ENCODE results near the gene UTP11.

UTP11 gene

DNA sequence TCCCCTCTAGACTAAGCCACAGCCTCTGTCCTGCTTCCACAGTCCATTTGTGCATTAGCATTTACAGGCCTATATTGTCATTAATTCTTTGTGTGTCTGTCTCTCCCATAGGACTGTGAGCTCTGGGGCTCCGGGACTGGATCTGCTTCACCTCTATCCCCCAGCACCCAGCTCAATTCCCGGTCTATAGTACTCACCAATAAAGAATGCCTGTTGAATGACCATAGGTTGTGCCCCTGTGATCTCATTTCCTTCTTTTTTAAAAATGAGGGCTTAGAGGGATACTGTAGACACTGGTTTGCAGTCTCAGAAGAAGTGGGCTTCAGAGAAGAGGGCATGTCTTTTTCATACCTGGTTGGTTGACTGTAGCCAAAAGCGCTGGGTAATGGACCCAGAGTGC is 42.9 kb downstream of the UTP11 start:
- H3K4me3 ChIP-seq (ENCODE audit: low read depth in 1 of 2, low read length in 2 of 2), result no peak overlapping the region
- H3K9me3 ChIP-seq (ENCODE audit: low read length), result no peaks in the 10 kb centered on the region
- H3K36me3 ChIP-seq (ENCODE audit: insufficient read depth, low read length), result no peaks in the 10 kb centered on the region
- H3K9ac ChIP-seq (ENCODE audit: low read length), result no peak overlapping the region
- no peak overlapping the region for H3K27ac ChIP-seq (ENCODE audit: low read depth, low read length)
- H3K4me1 ChIP-seq (ENCODE audit: insufficient read depth, low read length), result no peaks in the 10 kb centered on the region
- H3K27me3 ChIP-seq (ENCODE audit: control insufficient read depth in 1 of 2, insufficient read depth in 2 of 2, low read length in 2 of 2), result peaks cover 0 to 4% of the 10 kb centered on the region in 2 donors

GRCh38 chr1:38055965-38056364 is 43.4 kb downstream of the UTP11 start:
- no peak overlapping the region for H3K4me3 ChIP-seq (ENCODE audit: low read depth in 1 of 2, low read length in 2 of 2)
- no peak overlapping the region for H3K27ac ChIP-seq (ENCODE audit: low read depth, low read length)
- H3K9me3 ChIP-seq (ENCODE audit: low read length), result no peaks in the 10 kb centered on the region
- no peak overlapping the region for H3K9ac ChIP-seq (ENCODE audit: low read length)
- no peaks in the 10 kb centered on the region for H3K4me1 ChIP-seq (ENCODE audit: insufficient read depth, low read length)
- H3K27me3 ChIP-seq (ENCODE audit: control insufficient read depth in 1 of 2, insufficient read depth in 2 of 2, low read length in 2 of 2), result peaks cover 0 to 4% of the 10 kb centered on the region in 2 donors
- H3K36me3 ChIP-seq (ENCODE audit: insufficient read depth, low read length), result no peaks in the 10 kb centered on the region

DNA sequence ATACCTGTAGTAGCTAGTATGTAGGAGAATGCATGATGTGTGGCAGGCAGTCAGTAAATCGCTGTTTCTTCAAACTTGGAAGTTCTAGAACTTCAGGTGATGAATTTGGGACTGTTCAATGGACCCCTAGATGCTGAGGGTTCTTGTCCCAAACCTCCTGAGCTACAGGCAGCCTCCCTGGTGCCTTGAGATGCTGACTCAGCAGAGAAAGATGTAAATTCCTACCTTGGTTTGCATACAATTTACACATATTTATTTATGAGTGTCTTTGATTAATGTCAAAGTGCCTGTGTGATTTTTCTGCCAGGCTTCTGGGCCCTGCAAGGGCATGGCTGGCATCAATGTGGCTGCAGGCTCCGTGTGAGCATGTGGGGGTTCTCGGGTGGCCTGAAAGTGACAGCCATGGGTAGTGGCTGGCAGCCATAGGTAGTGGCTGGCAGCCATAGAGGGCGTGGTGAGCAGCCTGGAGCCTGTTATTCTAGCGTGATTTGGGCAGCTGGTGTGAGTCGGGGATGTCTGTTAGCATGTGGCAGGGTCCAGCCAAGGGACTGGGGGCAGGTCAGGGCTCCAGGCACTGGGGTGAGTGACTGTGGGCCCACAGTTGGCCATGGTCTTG is 47.2 kb downstream of the UTP11 start:
- Histone ChIP-seq H3K9me3 (ENCODE audit: low read length) (no peaks in the 10 kb centered on the region), H3K27ac (ENCODE audit: low read depth, low read length) (no peak overlapping the region), H3K4me1 (ENCODE audit: insufficient read depth, low read length) (no peaks in the 10 kb centered on the region), H3K9ac (ENCODE audit: low read length) (no peak overlapping the region), H3K4me3 (ENCODE audit: low read depth in 1 of 2, low read length in 2 of 2) (no peak overlapping the region), H3K27me3 (ENCODE audit: control insufficient read depth in 1 of 2, insufficient read depth in 2 of 2, low read length in 2 of 2) (no peaks in the 10 kb centered on the region), H3K36me3 (ENCODE audit: insufficient read depth, low read length) (no peaks in the 10 kb centered on the region)

DNA sequence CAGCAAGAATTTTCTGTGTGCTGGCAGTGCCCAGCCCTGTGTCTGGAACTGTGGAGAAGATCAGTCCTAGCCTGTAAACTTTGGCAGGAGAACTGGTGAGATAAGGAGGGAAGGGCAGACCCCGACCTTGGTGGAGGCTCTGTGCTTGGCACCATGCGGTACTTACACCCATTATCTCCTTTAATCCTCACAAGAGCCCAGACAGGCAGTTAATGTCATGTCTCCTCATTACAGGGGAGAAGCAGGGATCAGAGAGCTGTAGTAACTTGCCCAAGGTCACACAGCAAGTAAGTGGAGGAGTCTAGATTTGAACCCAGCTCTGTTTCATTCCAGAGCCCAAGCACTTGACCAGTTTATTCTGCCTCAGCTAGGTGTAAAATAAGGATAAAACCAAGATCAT is 48.0 kb downstream of the UTP11 start:
- H3K9ac ChIP-seq (ENCODE audit: low read length), result no peak overlapping the region
- H3K27me3 ChIP-seq (ENCODE audit: control insufficient read depth in 1 of 2, insufficient read depth in 2 of 2, low read length in 2 of 2), result no peaks in the 10 kb centered on the region
- H3K9me3 ChIP-seq (ENCODE audit: low read length), result no peaks in the 10 kb centered on the region
- H3K4me3 ChIP-seq (ENCODE audit: low read depth in 1 of 2, low read length in 2 of 2), result no peak overlapping the region
- no peak overlapping the region for H3K27ac ChIP-seq (ENCODE audit: low read depth, low read length)
- H3K36me3 ChIP-seq (ENCODE audit: insufficient read depth, low read length), result no peaks in the 10 kb centered on the region
- H3K4me1 ChIP-seq (ENCODE audit: insufficient read depth, low read length), result no peaks in the 10 kb centered on the region

- Histone ChIP-seq H3K4me1 (ENCODE audit: insufficient read depth, low read length) (no peaks in the 10 kb centered on the region), H3K4me3 (ENCODE audit: low read depth in 1 of 2, low read length in 2 of 2) (no peak overlapping the region), H3K9ac (ENCODE audit: low read length) (no peak overlapping the region), H3K36me3 (ENCODE audit: insufficient read depth, low read length) (no peaks in the 10 kb centered on the region), H3K27me3 (ENCODE audit: control insufficient read depth in 1 of 2, insufficient read depth in 2 of 2, low read length in 2 of 2) (no peaks in the 10 kb centered on the region), H3K9me3 (ENCODE audit: low read length) (no peaks in the 10 kb centered on the region), H3K27ac (ENCODE audit: low read depth, low read length) (no peak overlapping the region)
Measured at GRCh38 chr1:38061290-38061689, 48.8 kb downstream of the UTP11 start.

GRCh38 chr1:38061883-38062328 is 49.4 kb downstream of the UTP11 start:
- Histone ChIP-seq H3K9ac (ENCODE audit: low read length) (no peak overlapping the region), H3K27ac (ENCODE audit: low read depth, low read length) (no peak overlapping the region), H3K4me3 (ENCODE audit: low read depth in 1 of 2, low read length in 2 of 2) (no peak overlapping the region), H3K9me3 (ENCODE audit: low read length) (no peaks in the 10 kb centered on the region), H3K27me3 (ENCODE audit: control insufficient read depth in 1 of 2, insufficient read depth in 2 of 2, low read length in 2 of 2) (no peaks in the 10 kb centered on the region), H3K4me1 (ENCODE audit: insufficient read depth, low read length) (no peaks in the 10 kb centered on the region), H3K36me3 (ENCODE audit: insufficient read depth, low read length) (no peaks in the 10 kb centered on the region)

GRCh38 chr1:38062361-38063288 is 50.1 kb downstream of the UTP11 start:
- no peak overlapping the region for H3K27ac ChIP-seq (ENCODE audit: low read depth, low read length)
- H3K36me3 ChIP-seq (ENCODE audit: insufficient read depth, low read length), result no peaks in the 10 kb centered on the region
- no peaks in the 10 kb centered on the region for H3K27me3 ChIP-seq (ENCODE audit: control insufficient read depth in 1 of 2, insufficient read depth in 2 of 2, low read length in 2 of 2)
- H3K4me1 ChIP-seq (ENCODE audit: insufficient read depth, low read length), result no peaks in the 10 kb centered on the region
- H3K4me3 ChIP-seq (ENCODE audit: low read depth in 1 of 2, low read length in 2 of 2), result no peak overlapping the region
- no peaks in the 10 kb centered on the region for H3K9me3 ChIP-seq (ENCODE audit: low read length)
- H3K9ac ChIP-seq (ENCODE audit: low read length), result no peak overlapping the region

DNA sequence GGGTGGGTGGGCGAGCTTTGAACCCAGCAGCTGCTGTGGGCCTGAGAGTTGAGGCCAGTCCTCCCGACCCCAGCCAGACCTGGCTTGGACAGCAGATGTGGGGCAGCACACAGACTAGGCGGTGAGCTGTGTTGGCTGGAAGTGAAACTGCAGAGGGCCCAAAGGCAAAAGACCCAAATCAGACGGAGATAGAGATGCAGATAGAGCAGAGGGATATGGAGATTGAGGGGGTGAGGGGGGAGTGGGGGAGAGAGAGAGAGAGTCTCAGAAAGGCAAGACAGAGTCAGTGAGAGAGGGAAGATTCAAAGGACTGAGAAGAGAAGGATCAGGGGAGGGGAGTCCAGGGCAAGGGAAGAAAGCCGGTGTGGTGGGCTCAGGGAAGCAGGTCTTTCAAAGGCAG is 51.1 kb downstream of the UTP11 start:
- Histone ChIP-seq H3K36me3 (ENCODE audit: insufficient read depth, low read length) (no peaks in the 10 kb centered on the region), H3K4me1 (ENCODE audit: insufficient read depth, low read length) (no peaks in the 10 kb centered on the region), H3K9ac (ENCODE audit: low read length) (no peak overlapping the region), H3K4me3 (ENCODE audit: low read depth in 1 of 2, low read length in 2 of 2) (no peak overlapping the region), H3K27ac (ENCODE audit: low read depth, low read length) (no peak overlapping the region), H3K9me3 (ENCODE audit: low read length) (no peaks in the 10 kb centered on the region), H3K27me3 (ENCODE audit: control insufficient read depth in 1 of 2, insufficient read depth in 2 of 2, low read length in 2 of 2) (peaks cover 3 to 9% of the 10 kb centered on the region in 2 donors)

- no peak overlapping the region for H3K27ac ChIP-seq (ENCODE audit: low read depth, low read length)
- H3K9me3 ChIP-seq (ENCODE audit: low read length), result no peaks in the 10 kb centered on the region
- no peak overlapping the region for H3K4me3 ChIP-seq (ENCODE audit: low read depth in 1 of 2, low read length in 2 of 2)
- H3K4me1 ChIP-seq (ENCODE audit: insufficient read depth, low read length), result no peaks in the 10 kb centered on the region
- H3K9ac ChIP-seq (ENCODE audit: low read length), result no peak overlapping the region
- H3K36me3 ChIP-seq (ENCODE audit: insufficient read depth, low read length), result no peaks in the 10 kb centered on the region
- H3K27me3 ChIP-seq (ENCODE audit: control insufficient read depth in 1 of 2, insufficient read depth in 2 of 2, low read length in 2 of 2), result peaks cover 8 to 10% of the 10 kb centered on the region in 2 donors
Measured at GRCh38 chr1:38064197-38064903, 51.8 kb downstream of the UTP11 start.

DNA sequence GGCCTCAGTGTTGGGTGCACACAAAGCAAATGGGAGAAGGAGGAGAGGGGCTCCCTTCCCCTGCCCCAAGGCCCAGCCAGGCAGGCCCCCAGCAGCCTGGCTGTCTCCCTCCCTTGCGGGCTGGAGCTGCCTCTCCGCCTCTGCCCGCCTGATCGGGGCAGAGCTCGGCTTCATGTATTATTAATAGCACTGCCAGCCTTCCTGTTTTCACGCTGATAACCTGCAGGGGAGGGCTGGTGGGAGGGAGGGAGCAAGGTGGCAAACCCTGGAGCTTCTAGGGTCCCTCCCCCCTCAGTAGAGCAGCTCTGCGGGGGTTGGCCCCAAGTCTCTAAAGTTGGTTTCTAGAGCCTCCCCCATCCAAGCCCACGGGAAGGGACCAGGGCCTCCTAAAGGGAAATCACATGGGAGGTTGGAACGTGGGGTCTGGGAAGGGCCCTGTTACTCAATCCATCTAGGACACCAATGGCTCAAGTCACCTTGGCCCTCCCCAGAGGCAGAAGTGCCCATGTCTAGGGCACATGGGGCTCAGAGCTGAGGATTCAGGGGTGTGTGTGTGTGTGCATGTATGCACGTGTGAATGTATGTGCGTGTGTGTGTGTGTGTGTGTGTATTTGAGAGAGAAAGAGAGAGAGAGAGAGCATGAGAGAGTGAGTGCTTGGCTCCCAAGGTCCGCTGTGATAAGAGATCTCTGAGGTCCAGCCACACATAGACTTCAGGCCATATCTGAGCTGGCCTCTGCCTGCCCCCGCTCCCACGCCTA is 55.9 kb downstream of the UTP11 start:
- Histone ChIP-seq H3K4me3 (ENCODE audit: low read depth in 1 of 2, low read length in 2 of 2) (no peak overlapping the region), H3K27ac (ENCODE audit: low read depth, low read length) (no peak overlapping the region), H3K4me1 (ENCODE audit: insufficient read depth, low read length) (no peaks in the 10 kb centered on the region), H3K27me3 (ENCODE audit: control insufficient read depth in 1 of 2, insufficient read depth in 2 of 2, low read length in 2 of 2) (peaks cover 8 to 10% of the 10 kb centered on the region in 2 donors), H3K36me3 (ENCODE audit: insufficient read depth, low read length) (no peaks in the 10 kb centered on the region), H3K9me3 (ENCODE audit: low read length) (no peaks in the 10 kb centered on the region), H3K9ac (ENCODE audit: low read length) (no peak overlapping the region)

- Histone ChIP-seq H3K4me1 (ENCODE audit: insufficient read depth, low read length) (no peaks in the 10 kb centered on the region), H3K9me3 (ENCODE audit: low read length) (no peaks in the 10 kb centered on the region), H3K27ac (ENCODE audit: low read depth, low read length) (no peak overlapping the region), H3K36me3 (ENCODE audit: insufficient read depth, low read length) (no peaks in the 10 kb centered on the region), H3K4me3 (ENCODE audit: low read depth in 1 of 2, low read length in 2 of 2) (no peak overlapping the region), H3K27me3 (ENCODE audit: control insufficient read depth in 1 of 2, insufficient read depth in 2 of 2, low read length in 2 of 2) (peaks cover 8 to 10% of the 10 kb centered on the region in 2 donors), H3K9ac (ENCODE audit: low read length) (no peak overlapping the region)
Measured at GRCh38 chr1:38068980-38069340, 56.4 kb downstream of the UTP11 start.
